Vagina (tissue), 2 donors: ENCODE results near the gene GSTP1.

Source experiments
- CTCF ChIP-seq, 3 experiments: fragments of 450-650 bp in 2 of 3; fragments of 200-600 bp in 1 of 3; sonication (generic) in 1 of 3; IDR thresholded peaks; one replicate each; pipeline ENCODE4 v1.5.1; 2017 to 2019; ENCODE audit warnings: antibody characterized with exemption in 3 of 3, mild to moderate bottlenecking in 2 of 3, moderate library complexity in 2 of 3
- POLR2A ChIP-seq, 2 donors: fragments of 450-650 bp; IDR thresholded peaks; one replicate each; pipeline ENCODE4 v1.6.1; 2017; ENCODE audit warnings: antibody characterized with exemption in 2 of 2, mild to moderate bottlenecking in 2 of 2, moderate library complexity in 2 of 2

- no peak for TF ChIP-seq CTCF (IDR thresholded peaks at IDR 0.05)
- no peak for TF ChIP-seq POLR2A (IDR thresholded peaks at IDR 0.05)
These were observed 31.4 kb downstream of the GSTP1 start for GRCh38 chr11:67614730-67615714.
